K562 (cell line): ENCODE results near the gene IGSF8. TPM values are rescaled to one million over a fixed set of nuclear protein-coding genes. Genes with fewer than 3 reads are reported as not detected.

Source experiments
- ATAC-seq: fragments of 200-7000 bp; cut with Tn5 transposase; 3 replicates; pipeline ENCODE4 v1.9.1; 2020; ENCODE audit warnings: moderate library complexity
- BruUV-seq: library from RNA; stranded (reverse); fragments of 400-500 nt; replicated peaks from 2 replicates; lab custom pipeline; 2021; lab: Mats Ljungman, UMichigan
- CTCF ChIA-PET: fragments of 300-600 bp; formaldehyde crosslinking; extraction: SDS; loops from one replicate; lab custom pipeline; 2021; ENCODE audit warnings: low intra/inter-chr PET ratio; lab: Yijun Ruan, JAX
- POLR2A ChIA-PET: fragments of 300-600, 350-650 bp; sonication (Branson Sonifier 250); formaldehyde crosslinking; extraction: SDS; loops from one replicate; lab custom pipeline; 2021; ENCODE audit warnings: antibody characterized with exemption, inconsistent platforms; lab: Yijun Ruan, JAX
- DNase-seq, 4 experiments: peaks; one replicate each; pipeline versions ENCODE4 v3.0.0 to v3.0.0-alpha.2; 2011 to 2018; ENCODE audit warnings: low spot score in 3 of 4, mixed read lengths in 3 of 4; ENCODE audit errors: extremely low read depth in 1 of 4
- FAIRE-seq: peaks from 2 replicates; lab custom pipeline; 2011; peaks lifted over from hg19 to GRCh38; lab: Jason Lieb, UNC
- H2AFZ ChIP-seq: 2 replicates; pipeline ENCODE4 v1.6.0; 2011; ENCODE audit warnings: low read depth, low read length, control low read depth, inconsistent platforms
- H3K27ac ChIP-seq: fragments of 200-600 bp; 3 replicates; pipeline ENCODE4 v1.8.0; 2011; ENCODE audit warnings: low read depth, mild to moderate bottlenecking, control low read depth, inconsistent platforms, low read length, moderate library complexity, mixed read lengths; ENCODE audit errors: extremely low read depth
- H3K27me3 ChIP-seq, 2 experiments: fragments of 300-600 bp in 1 of 2; 2 replicates in 1 of 2; 3 replicates in 1 of 2; pipeline versions ENCODE4 v1.6.0 to v1.8.0; 2011; ENCODE audit warnings: inconsistent platforms in 2 of 2, low read length in 2 of 2, mild to moderate bottlenecking in 1 of 2, mixed read lengths in 1 of 2, moderate library complexity in 1 of 2; ENCODE audit not compliant: control insufficient read depth in 2 of 2, insufficient read depth in 2 of 2
- H3K36me3 ChIP-seq: fragments of 300-600 bp; 3 replicates; pipeline ENCODE4 v1.8.0; 2011; ENCODE audit warnings: mild to moderate bottlenecking, low read length, inconsistent platforms; ENCODE audit not compliant: control insufficient read depth, insufficient read depth
- H3K4me1 ChIP-seq, 2 experiments: fragments of 200-600 bp in 1 of 2; replicated peaks in 1 of 2; 2 replicates in 1 of 2; 3 replicates in 1 of 2; pipeline versions ENCODE4 v1.5.1 to v1.8.0; 2011; ENCODE audit warnings: inconsistent platforms in 2 of 2, low read length in 2 of 2, mild to moderate bottlenecking in 1 of 2, mixed read lengths in 1 of 2, moderate library complexity in 1 of 2; ENCODE audit not compliant: control insufficient read depth in 2 of 2, insufficient read depth in 2 of 2
- H3K4me2 ChIP-seq: 2 replicates; pipeline ENCODE4 v1.6.1; 2011; ENCODE audit warnings: low read length, control low read depth, inconsistent platforms, mixed read lengths; ENCODE audit not compliant: insufficient read depth
- H3K4me3 ChIP-seq: fragments of 200-600 bp; sonication (generic), shearing (Covaris generic); 2 replicates; pipeline ENCODE4 v1.5.1; 2016; ENCODE audit warnings: control low read depth, inconsistent platforms
- H3K79me2 ChIP-seq: fragments of 200-600 bp; 3 replicates; pipeline ENCODE4 v1.8.0; 2011; ENCODE audit warnings: low read length, inconsistent platforms; ENCODE audit not compliant: control insufficient read depth, insufficient read depth
- H3K9ac ChIP-seq, 2 experiments: 2 replicates each; pipeline versions ENCODE4 v1.6.0 to v1.6.1; 2011; ENCODE audit warnings: low read depth in 2 of 2, low read length in 2 of 2, control low read depth in 1 of 2, inconsistent platforms in 1 of 2, mild to moderate bottlenecking in 1 of 2, mixed read lengths in 1 of 2; ENCODE audit not compliant: insufficient read depth in 1 of 2
- H3K9me1 ChIP-seq: one replicate; pipeline ENCODE4 v1.6.0; 2011; ENCODE audit warnings: inconsistent platforms, mild to moderate bottlenecking, low read length, moderate library complexity; ENCODE audit not compliant: control insufficient read depth, insufficient read depth
- H3K9me3 ChIP-seq: replicated peaks from 2 replicates; pipeline ENCODE4 v1.5.1; 2011; ENCODE audit warnings: low read depth, low read length, inconsistent platforms; ENCODE audit not compliant: control insufficient read depth, insufficient read depth
- H4K20me1 ChIP-seq: replicated peaks from 2 replicates; pipeline ENCODE4 v1.6.1; 2011; ENCODE audit warnings: low read length, inconsistent platforms, mixed read lengths; ENCODE audit not compliant: control insufficient read depth, insufficient read depth
- CEBPB ChIP-seq: fragments of 450-650 bp; IDR thresholded peaks from 2 replicates; pipeline ENCODE4 v1.6.1; 2016; ENCODE audit warnings: missing genetic modification characterization, missing compliant biosample characterization
- CEBPG ChIP-seq, 3 experiments: fragments of 200-800 bp in 1 of 3; sonication (Bioruptor generic) in 1 of 3; sonication (generic) in 1 of 3; formaldehyde crosslinking in 1 of 3; IDR thresholded peaks in 2 of 3; conservative IDR thresholded peaks in 1 of 3; 2 replicates each; pipeline versions ENCODE4 v1.6.1 to v1.8.0; 2016 to 2022; ENCODE audit warnings: missing compliant biosample characterization in 2 of 3, missing genetic modification characterization in 2 of 3, mild to moderate bottlenecking in 1 of 3, missing genetic modification reagents in 1 of 3
- WGBS: fragments of 100-300 bp; shearing (Covaris generic); methylation state at CpG from one replicate; pipeline ENCODE4 v1.1.6; 2016; ENCODE audit warnings: low coverage, mixed read lengths; ENCODE audit not compliant: insufficient coverage; ENCODE audit errors: missing lambda C conversion rate; 5-methylcytosine and 5-hydroxymethylcytosine counted together
- in situ Hi-C: fragments of 300-500 bp; cut with MboI; formaldehyde crosslinking; loops from 4 replicates; pipeline ENCODE4 v1.15.0; 2018; ENCODE audit warnings: inconsistent platforms, mixed read lengths
- intact Hi-C: fragments of 100-400 bp; cut with micrococcal nuclease; formaldehyde crosslinking; loops from 2 replicates; pipeline ENCODE4 v1.14.2; 2022
- polyA plus RNA-seq, 8 experiments: library from polyadenylated mRNA; depleted of rRNA in 4 of 8; stranded (reverse) in 5 of 8; unstranded in 3 of 8; fragments of >200 nt; fragmentation: Nextera tagmentation in 2 of 8; fragmentation: Illumina TruSeq in 1 of 8; extraction: Ambion mirVana in 2 of 8; extraction: Trizol in 1 of 8; gene quantifications; 2 replicates each; pipeline versions ENCODE4 v1.2.1 to v1.2.3, GENCODE V29; 2011 to 2014; ENCODE audit warnings: inconsistent platforms in 1 of 8, missing spikeins in 1 of 8
- total RNA-seq, 7 experiments: library from RNA; depleted of rRNA in 6 of 7; stranded (reverse); fragments of >200 nt in 6 of 7; fragmentation: Illumina TruSeq in 2 of 7; extraction: Trizol in 2 of 7; gene quantifications; 2 replicates each; pipeline versions ENCODE4 v1.2.1 to v1.2.3, GENCODE V29; 2011 to 2021; ENCODE audit warnings: low replicate concordance in 1 of 7
- TF ChIP-seq, protein P1 (sequence below): fragments of 250-450 bp; sonication (Bioruptor Pico); IDR thresholded peaks from 2 replicates; pipeline ENCODE4 v1.4.0; 2020; ENCODE audit warnings: mild to moderate bottlenecking, moderate library complexity
- TF ChIP-seq, protein P2 (sequence below), 2 experiments: fragments of 450-650 bp in 1 of 2; sonication (generic) in 1 of 2; formaldehyde crosslinking in 1 of 2; IDR thresholded peaks in 1 of 2; conservative IDR thresholded peaks in 1 of 2; 2 replicates each; pipeline versions ENCODE4 v1.6.1 to v1.8.1; 2016 to 2023; ENCODE audit warnings: mild to moderate bottlenecking in 2 of 2, moderate library complexity in 2 of 2, inconsistent platforms in 1 of 2, missing genetic modification reagents in 1 of 2

IGSF8 gene
- total and polyA plus RNA-seq, 9 of the 15 experiments (the other 6 are each of a cell fraction or from before 2014, with no cell fraction given), result 0.32 to 11.7 (median 3.2) TPM

DNA sequence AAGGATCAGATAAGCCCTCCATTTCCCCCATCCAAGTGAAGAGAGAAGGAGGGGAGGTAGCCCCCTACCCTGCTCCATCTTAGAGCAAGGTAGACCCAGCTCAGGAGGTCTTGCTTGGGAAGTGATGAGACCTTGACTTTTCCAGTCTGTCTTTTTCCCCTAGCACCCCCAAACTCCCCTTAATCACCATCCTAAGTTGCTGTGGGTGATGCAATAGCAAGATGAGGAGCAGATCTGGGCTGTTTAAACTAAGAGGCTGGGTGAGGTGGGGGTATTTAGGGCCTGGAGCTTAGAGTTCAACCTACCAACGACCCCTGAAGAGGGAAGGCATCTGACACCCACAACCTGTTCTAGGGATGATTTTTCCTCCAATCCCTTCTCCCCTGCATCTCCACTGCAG is 18.9 kb upstream of the IGSF8 start:
- Histone ChIP-seq H3K4me2 (no peak overlapping the region), H4K20me1 (no peaks in the 10 kb centered on the region), H3K36me3 (no peaks in the 10 kb centered on the region), H3K9me3 (no peaks in the 10 kb centered on the region), H3K4me3 (no peak overlapping the region), H3K4me1 (no peaks in the 10 kb centered on the region; a peak in 1 of 5 replicates), H3K9me1 (no peaks in the 10 kb centered on the region), H2AFZ (no peak overlapping the region), H3K27me3 (peaks cover 29 to 61% of the 10 kb centered on the region in 2 experiments), H3K79me2 (no peaks in the 10 kb centered on the region), H3K27ac (no peak overlapping the region), H3K9ac (no peak overlapping the region)
- DNase-seq (no peak), ATAC-seq (no peak), FAIRE-seq (no peak)
- in situ Hi-C loops, result no loop called here
- CTCF ChIA-PET, result no interaction called here
- intact Hi-C loops, result no loop called here
- BruUV-seq, result no TSS peak
- 0% methylated on average over 1 of the region's 1 CpG for WGBS
- TF ChIP-seq, protein P1, sequence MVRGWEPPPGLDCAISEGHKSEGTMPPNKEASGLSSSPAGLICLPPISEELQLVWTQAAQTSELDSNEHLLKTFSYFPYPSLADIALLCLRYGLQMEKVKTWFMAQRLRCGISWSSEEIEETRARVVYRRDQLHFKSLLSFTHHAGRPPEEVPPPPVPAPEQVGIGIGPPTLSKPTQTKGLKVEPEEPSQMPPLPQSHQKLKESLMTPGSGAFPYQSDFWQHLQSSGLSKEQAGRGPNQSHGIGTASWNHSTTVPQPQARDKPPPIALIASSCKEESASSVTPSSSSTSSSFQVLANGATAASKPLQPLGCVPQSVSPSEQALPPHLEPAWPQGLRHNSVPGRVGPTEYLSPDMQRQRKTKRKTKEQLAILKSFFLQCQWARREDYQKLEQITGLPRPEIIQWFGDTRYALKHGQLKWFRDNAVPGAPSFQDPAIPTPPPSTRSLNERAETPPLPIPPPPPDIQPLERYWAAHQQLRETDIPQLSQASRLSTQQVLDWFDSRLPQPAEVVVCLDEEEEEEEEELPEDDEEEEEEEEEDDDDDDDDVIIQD, result no peak
- TF ChIP-seq CEBPG (CRISPR knock-in tag; IDR thresholded peaks at IDR 0.05), result peak; percentile 52
- peak; percentile 65 to 68 for TF ChIP-seq CEBPG (tag; conservative IDR thresholded peaks at IDR 0.05 in 1 of 2, IDR thresholded peaks at IDR 0.05 in 1 of 2)
- TF ChIP-seq CEBPB, result 0 out of 2 replicates have a peak, but pooled peaks have one; percentile 11
- TF ChIP-seq, protein P2, sequence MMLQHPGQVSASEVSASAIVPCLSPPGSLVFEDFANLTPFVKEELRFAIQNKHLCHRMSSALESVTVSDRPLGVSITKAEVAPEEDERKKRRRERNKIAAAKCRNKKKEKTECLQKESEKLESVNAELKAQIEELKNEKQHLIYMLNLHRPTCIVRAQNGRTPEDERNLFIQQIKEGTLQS (IDR thresholded peaks at IDR 0.05), result peak; percentile 67; the same call in 1 of the 2 replicates
- TF ChIP-seq, protein P2 (CRISPR knock-in tag; conservative IDR thresholded peaks at IDR 0.05), result no peak
- POLR2A ChIA-PET, result no interaction called here
